ENCODE measurements around the gene RAB11FIP3. TPM values are rescaled to one million over a fixed set of nuclear protein-coding genes. Genes with fewer than 3 reads are reported as not detected.

RAB11FIP3 gene
- total and polyA plus RNA-seq, 9 of the 15 experiments (the other 6 are each of a cell fraction or from before 2014, with no cell fraction given): 0.46 to 13.1 (median 4.3) TPM

- Histone ChIP-seq H3K4me1 (replicated peaks in 1 of 2; ENCODE audit: control insufficient read depth in 2 of 2, insufficient read depth in 2 of 2, low read length in 2 of 2) (peaks cover 0 to 2% of the 10 kb centered on the region in 2 experiments; a peak in 1 of 5 replicates), H3K4me3 (no peak overlapping the region), H3K79me2 (ENCODE audit: control insufficient read depth, insufficient read depth, low read length) (peaks cover 2% of the 10 kb centered on the region; the same call in 1 of the 3 replicates), H4K20me1 (replicated peaks; ENCODE audit: control insufficient read depth, insufficient read depth, low read length) (no peaks in the 10 kb centered on the region), H3K36me3 (ENCODE audit: control insufficient read depth, insufficient read depth, low read length) (no peaks in the 10 kb centered on the region), H3K27ac (ENCODE audit: extremely low read depth, low read depth, low read length) (no peak overlapping the region), H3K27me3 (ENCODE audit: control insufficient read depth in 2 of 2, insufficient read depth in 2 of 2, low read length in 2 of 2) (no peaks in the 10 kb centered on the region), H3K4me2 (ENCODE audit: insufficient read depth, low read length) (no peak overlapping the region), H3K9ac (ENCODE audit: insufficient read depth in 1 of 2, low read depth in 2 of 2, low read length in 2 of 2) (no peak overlapping the region), H3K9me1 (ENCODE audit: control insufficient read depth, insufficient read depth, low read length) (no peaks in the 10 kb centered on the region), H3K9me3 (replicated peaks; ENCODE audit: control insufficient read depth, insufficient read depth, low read depth, low read length) (no peaks in the 10 kb centered on the region), H2AFZ (ENCODE audit: low read depth, low read length) (no peak overlapping the region)
- intact Hi-C loops (cut with micrococcal nuclease): no loop called here
- POLR2A ChIA-PET: interaction anchor here (1.2 kb wide), 1 partner anchor 10 kb away, joined by 7 read pairs; no protein-coding TSS in a partner anchor
- BruUV-seq (replicated peaks): no TSS peak
- DNase-seq (ENCODE audit: extremely low read depth in 1 of 4, low spot score in 3 of 4) (no peak), ATAC-seq (no peak), FAIRE-seq (no peak)
- WGBS (ENCODE audit: insufficient coverage, low coverage, missing lambda C conversion rate): 86% methylated on average over 6 of the region's 6 CpGs
- CTCF ChIA-PET (ENCODE audit: low intra/inter-chr PET ratio): no interaction called here
- in situ Hi-C loops (cut with MboI): no loop called here
- TF ChIP-seq ZNF655 (CRISPR knock-in tag; IDR thresholded peaks at IDR 0.05) (no peak), WHSC1 (IDR thresholded peaks at IDR 0.05; ENCODE audit: low read length) (no peak), MAFK (IDR thresholded peaks at IDR 0.05; ENCODE audit: low read length) (no peak), PPARD (CRISPR knock-in tag; IDR thresholded peaks at IDR 0.05) (no peak), SMARCB1 (IDR thresholded peaks at IDR 0.05; ENCODE audit: insufficient read length, low read depth) (no peak), FOSL1 (tag; conservative IDR thresholded peaks at IDR 0.05) (no peak), ETV1 (tag; conservative IDR thresholded peaks at IDR 0.05; ENCODE audit: low read depth) (no peak), RBBP5 (IDR thresholded peaks at IDR 0.05; ENCODE audit: borderline replicate concordance, insufficient read depth, low read length, poor library complexity, severe bottlenecking) (no peak), NFRKB (IDR thresholded peaks at IDR 0.05; ENCODE audit: low read depth) (no peak), NCOA6 (IDR thresholded peaks at IDR 0.05) (no peak), SMARCC2 (IDR thresholded peaks at IDR 0.05; ENCODE audit: low read depth) (no peak), RBM39 (optimal IDR thresholded peaks at IDR 0.05; ENCODE audit: low read depth, low read length) (no peak), SRSF9 (IDR thresholded peaks at IDR 0.05; ENCODE audit: borderline replicate concordance, low read depth, low read length) (no peak), SMARCA4 (IDR thresholded peaks at IDR 0.05) (no peak), ZNF551 (CRISPR knock-in tag; IDR thresholded peaks at IDR 0.05) (no peak), E2F5 (CRISPR knock-in tag; IDR thresholded peaks at IDR 0.05) (no peak), NKRF (IDR thresholded peaks at IDR 0.05; ENCODE audit: borderline replicate concordance) (no peak), HDAC2 (IDR thresholded peaks at IDR 0.05) (no peak)
Measured at GRCh38 chr16:441447-441846, 16.0 kb downstream of the RAB11FIP3 start.

All from K562 (cell line).